NCI-H524 (cell line): ENCODE measurements around the gene FXYD3.

Source experiments
- DNase-seq, 2 experiments: peaks; one replicate each; lab custom pipeline; 2025; lab: John Stamatoyannopoulos, UW

Gene FXYD3

DNA sequence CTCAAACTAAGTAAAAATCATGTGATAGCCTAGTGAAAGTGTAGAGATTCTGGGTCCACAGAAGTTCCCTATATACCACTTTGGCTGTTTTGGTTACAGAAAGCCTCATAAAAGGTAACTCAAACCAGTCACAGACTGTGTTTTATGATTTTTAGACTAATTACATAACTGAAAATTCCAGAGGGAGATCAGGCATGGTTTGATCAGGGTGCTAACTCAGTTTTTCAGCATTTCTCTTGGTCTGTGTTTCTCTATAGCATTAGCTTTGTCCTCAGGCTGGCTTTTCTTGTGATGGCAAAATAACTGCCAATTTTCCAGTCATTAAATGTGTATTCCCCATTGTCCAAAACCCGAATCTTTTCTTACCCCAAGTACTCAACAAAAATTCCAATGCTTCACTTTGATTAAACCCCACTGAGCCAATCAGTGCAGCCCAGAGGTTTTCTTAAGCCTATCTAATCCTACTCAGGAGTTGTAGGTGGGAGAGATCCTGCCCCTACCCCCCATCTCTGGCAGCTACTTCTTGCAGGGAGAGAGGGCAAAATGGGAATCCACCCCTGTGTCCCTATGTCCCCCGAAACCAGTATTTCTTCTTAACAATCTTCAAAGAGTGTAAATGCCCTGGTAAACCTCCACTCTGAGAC lies 8.6 kb upstream of the FXYD3 start:
- DNase-seq: no peak

DNA sequence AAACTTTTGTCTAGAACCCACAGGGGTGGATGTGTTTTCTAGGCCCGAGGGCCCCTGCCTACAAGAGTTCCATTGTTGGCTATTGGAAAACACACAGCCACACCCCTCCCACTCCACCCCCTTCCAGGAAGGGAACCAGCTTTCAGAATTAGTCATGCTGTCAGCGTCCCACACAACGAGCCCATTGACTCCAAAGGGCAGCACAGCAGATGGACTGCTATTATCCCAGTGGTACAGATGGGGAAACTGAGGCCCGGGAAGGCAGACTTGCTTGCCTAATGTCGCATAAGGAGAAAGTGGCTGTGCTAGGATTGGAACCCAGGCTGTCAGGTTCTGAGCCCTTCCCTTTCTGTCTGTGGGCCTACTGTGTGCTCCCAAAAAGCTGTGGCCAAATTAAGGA lies 8.1 kb upstream of the FXYD3 start:
- DNase-seq: no peak

DNA sequence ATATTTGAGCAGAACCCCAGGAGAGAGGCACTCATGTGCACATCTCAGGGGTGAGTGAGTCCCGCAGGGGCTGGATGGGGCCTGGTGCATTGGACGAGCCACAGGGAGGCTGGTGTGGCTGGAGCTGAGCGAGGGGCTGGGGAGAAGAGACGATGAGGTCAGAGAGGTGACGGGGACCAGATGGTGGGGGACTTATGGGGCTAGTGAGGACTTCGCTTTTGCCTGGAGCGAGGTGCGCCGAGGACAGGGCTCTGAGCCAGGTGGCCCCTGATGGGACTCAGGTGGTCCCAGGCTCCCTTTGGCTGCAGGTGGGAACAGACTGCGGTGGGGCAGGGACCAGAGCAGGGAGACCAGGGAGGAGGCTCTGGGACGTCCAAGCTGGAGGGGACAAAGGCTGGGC lies 6.9 kb upstream of the FXYD3 start:
- no peak for DNase-seq

DNA sequence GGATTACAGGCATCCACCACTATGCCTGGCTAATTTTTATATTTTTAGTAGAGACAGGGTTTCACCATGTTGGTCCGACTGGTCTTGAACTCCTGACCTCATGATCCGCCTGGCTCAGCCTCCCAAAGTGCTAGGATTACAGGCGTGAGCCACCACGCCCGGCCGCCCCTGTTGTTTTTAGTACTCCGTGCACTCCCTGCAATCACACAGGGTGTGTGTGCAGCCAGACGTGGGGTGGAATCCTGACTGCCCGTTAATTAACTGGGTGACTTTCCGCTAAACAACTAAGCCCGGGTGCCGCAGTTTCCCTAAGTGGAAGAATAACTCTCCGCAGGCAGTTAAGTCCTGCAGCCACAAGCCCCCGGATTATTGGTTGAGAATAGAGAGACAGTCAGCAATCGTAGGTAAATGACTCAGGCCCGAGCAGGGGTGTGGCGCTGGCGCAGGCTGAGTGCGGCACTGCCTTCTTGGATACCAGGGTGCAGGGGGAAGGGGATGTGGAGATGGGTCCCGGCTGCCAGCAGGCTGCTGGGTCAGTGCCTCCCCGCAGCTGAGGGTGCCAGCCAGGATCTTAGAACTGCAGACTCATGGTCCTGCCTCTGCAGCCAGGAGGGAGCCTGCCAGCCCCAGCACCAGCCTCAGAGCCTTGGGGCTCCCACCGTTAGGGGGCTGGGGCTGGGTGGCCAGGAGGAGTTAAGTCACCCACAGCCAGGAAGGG lies 6.1 kb upstream of the FXYD3 start:
- DNase-seq: no peak

DNA sequence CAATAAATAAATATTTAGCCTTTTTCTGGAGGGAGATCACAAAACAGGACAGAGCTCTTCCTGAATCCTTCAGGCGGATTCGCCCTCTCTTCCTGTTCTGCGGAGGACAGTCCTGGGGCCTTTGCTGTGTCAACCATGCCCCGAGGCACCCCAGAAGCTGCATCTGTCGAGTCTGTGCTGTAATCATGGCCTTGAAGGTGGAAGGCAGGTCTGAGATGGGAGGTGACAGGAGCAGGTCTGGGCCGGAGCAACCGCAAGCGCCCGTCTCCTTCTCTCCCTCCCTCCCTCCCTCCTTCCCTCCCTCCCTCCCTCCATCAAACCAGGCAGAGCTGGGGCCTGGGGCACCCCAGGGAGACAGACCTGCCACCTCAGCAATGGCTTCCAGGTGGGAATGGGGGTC lies 4.6 kb upstream of the FXYD3 start:
- DNase-seq: no peak

DNA sequence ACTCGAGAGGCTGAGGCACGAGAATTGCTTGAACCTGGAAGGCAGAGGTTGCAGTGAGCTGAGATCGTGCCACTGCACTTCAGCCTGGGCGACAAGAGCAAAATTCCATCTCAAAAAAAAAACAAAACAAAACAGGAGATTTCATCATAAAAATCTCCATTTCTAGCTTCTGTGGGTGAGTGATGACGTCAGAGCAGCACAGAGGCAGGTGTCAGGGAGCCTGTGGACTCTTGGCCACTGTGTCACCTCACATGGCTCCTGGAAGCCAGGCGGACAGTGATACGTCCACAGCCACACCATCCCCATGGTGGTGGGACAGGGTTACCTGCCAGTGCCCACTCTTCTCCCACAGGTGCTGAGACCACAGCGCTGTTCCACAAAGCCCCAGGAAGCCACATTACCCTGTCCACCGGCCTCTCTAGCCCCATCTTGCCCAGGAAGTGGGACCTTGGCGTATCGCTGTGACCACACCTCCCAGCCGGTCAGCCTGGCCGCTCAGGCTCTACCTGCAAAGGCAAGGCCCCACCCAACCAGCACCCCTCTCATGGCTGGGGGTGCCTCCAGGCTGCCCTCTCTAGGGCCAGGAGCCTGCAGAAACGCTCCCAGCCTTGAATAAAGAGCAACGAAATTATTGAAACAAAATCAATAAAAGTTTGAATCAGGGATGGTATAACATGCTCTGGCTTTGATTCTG lies 2.5 kb upstream of the FXYD3 start:
- DNase-seq: no peak

DNA sequence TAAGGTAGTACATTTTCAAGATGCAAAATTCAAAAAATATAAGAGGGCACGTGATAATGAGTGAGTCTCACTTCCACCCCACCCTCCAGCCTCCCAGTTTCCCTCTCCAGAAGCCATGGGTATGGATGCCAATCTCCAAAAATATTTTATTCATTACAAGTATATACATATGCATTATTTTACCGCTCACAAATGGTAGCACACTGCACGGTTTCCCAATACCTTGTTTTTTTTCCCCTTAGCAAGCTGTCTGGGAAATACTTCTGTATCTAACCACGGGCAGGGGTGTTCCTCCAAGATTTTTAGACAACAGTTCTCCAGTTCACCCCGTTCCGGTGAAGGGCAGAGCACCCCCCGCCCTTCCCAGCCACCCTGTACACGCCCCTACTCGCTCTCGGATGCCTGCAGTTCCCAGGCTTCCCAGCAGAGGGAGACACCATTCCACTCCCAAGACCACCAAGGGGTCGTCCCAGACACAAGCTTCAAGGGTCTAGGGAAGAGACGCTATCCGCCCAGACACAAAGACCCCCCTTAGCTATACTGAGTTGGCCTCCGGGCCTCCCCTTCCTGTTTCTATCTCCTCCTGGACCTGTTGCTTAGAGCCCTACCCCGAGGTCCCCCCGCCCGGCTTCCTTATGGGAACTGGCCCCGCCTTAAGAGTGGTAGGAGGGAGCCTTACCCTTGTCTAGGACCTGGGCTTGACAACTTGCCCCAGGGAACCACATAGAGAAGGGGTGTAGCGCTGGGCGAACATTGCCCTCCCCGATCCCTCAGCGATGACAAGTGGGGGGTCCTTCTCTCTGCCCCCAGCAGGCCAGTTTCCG lies 1.1 kb upstream of the FXYD3 start:
- DNase-seq: peak; percentile 53 to 73

DNA sequence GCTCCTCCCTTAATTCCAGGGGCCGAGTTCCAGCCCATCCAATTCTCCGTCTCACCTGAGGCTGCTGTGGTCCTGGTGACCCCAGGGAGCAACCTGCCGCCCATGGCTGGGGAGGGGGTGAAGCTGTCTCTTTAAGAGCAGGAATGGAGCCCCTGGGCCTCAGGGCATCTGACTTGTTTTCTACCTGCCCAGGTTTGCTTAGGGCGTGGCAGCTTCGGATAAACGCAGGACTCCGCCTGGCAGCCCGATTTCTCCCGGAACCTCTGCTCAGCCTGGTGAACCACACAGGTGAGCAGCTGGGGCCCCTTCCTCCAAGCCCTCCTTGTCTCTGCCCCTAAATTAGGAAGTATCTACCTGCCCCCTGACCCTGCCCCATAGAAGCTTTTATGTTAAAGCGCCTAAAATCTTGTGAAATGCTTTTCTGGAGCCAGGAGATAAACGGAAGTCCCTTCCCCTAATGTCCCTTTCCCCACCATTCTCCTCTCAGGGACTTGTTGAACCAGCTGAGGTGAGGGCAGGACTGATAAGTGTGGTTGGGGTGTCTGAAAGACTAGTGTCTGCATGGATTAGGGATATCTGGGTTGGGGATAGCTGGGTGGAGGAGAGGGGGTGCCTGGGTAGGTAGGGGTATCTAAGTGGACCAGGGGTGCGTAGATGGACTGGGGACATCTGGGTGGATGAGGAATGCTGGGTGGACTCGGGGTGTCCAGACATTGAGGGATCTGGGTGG lies 614 bp downstream of the FXYD3 start:
- DNase-seq: no peak

DNA sequence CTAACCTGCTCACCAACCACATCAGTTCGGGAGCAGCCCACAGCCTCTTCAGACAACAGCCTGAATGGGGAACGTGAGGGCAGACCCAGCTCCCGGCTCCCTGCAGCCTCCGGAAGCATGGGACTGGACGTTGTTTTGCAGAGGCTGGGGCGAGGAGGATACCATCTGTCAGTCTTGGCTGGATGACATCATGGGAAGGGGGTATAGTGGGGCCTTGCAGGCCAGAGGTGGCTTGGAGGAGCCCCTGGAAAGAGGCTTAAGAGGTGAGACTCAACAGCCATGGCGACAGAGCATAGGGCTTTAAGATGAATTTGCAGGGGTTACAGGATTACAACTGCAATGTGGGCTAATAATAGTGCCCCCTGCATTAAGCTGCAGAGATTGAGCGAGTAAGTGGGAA lies 1.5 kb downstream of the FXYD3 start:
- peak; percentile 89 to 94 for DNase-seq

DNA sequence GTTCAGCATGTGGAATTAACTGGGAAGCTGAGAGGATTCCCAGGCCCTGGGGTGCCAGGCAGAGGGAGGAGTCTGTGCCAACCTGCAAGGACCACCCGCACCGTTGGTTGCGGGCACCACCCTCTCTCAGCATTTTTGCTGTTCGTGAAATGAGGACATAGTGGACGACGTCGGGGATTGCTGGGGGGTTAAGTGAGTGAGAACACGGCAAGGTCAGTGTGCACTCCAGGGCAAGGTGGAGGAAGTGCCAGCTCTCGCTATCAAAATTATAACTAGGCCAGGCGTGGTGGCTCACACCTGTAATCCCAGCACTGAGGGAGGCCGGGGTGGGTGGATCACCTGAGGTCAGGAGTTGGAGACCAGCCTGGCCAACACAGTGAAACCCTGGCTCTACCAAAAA lies 2.2 kb downstream of the FXYD3 start:
- no peak for DNase-seq

DNA sequence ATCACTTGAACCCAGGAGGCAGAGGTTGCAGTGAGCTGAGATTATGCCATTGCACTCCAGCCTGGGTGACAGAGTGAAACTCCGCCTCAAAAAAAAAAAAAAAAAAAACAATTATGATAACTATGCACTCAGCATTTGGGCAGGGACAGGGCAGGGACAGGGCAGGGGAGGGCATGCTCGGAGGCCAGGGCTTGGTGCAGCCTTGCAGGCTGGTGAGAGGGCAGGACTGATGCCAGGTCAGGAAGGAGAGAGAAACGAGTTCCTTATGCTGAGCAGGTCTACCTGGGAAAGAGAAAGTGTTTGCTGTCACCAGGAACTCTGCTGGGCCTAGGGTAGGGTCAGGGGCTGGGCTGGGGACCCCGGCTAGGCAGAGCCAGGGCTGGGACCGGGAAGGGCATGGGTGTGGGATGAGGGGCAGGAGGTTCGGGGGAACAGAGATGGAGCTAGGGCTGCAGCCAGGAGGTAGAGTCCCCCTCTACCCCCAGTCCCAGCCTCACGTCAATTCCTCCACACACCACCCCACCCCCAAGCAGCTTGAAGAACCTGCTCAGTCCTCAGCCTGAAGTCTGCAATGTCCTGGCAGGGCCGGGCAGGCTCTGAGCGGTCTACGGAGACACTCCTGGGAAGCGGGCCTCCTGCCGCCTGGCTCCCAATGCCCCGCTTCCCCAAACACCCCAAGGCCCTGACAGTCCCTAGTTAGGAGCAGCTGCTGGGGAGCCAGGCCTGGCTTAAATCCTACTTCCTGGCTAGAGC lies 2.8 kb downstream of the FXYD3 start:
- DNase-seq: no peak

DNA sequence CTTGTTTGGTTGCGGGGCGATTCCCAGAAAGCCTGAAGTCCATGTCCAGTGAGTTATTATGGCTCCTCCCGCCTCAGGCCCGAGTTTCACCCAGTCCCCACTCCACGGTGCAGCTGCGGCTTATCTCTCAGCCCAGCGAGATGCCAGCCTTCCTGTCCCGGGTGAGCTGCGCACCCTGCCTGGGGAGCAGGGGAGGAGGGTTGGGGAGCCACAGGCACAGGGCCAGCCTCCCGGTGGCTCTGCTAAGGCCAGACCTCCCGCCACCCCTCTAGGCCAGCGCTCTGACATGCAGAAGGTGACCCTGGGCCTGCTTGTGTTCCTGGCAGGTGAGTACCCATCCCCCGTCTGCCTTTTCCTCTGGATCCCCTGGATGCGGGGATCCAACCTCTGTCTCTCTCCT lies 3.5 kb downstream of the FXYD3 start:
- DNase-seq: no peak

DNA sequence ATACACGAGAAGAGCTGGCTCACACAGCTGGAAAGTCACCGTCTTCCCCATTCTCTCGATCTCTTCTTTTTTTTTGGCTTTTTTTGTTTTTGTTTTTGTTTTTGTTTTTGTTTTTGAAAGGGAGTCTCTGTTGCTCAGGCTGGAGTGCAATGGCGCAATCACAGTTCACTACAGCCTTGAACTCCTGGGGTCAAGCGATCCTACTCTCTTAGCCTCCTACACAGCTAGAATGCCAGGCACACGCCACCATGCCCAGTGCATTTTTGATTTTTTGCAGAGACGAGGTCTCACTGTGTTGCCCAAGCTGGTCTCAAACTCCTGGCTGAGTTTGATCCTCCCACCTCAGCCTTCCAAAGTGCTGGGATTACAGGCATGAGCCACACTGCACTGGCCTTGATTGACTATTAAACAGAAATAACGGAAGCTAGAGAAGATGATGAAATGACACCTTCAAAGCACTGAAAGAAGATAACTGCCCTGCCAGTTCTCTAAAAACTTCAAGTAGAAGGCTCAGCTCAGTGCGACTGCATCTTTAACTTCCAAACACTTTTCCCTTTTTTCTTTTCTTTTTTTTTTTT lies 4.0 kb downstream of the FXYD3 start:
- DNase-seq: no peak

DNA sequence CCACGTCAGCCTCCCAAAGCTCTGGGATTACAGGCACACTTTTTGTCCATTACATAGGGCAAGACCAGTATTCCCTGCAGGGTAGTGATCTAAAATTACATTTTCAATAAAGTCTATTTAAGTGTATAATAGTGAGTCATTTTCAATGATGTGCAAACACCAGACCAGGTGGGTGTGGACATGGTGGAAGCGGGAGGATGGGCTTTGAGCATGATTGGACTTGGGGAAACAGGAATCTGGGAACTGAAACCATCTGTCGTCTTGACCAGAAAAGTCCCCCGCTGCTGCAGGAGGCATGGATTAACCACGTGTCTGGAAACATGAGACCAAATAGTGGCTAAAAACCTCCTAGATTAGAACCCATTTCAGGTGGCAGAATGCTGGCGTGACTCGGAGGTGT lies 4.9 kb downstream of the FXYD3 start:
- DNase-seq: peak; percentile 96

DNA sequence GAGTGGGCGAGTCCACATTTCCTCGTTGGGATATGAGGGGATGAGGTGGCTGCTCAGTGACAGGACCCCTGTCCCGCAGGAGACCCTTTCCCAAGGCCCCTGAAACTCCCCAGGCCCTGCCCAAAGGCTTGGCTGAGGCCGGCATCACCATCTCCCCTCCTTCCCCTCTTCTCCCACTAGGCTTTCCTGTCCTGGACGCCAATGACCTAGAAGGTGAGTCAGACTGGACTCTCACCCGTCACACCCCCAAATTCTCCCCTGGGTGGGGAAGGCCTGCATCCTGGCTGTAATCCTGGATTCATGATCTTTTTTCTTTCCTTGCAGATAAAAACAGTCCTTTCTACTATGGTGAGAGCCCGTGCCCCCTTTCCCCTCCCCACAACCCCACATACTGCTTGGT lies 5.3 kb downstream of the FXYD3 start:
- no peak for DNase-seq

DNA sequence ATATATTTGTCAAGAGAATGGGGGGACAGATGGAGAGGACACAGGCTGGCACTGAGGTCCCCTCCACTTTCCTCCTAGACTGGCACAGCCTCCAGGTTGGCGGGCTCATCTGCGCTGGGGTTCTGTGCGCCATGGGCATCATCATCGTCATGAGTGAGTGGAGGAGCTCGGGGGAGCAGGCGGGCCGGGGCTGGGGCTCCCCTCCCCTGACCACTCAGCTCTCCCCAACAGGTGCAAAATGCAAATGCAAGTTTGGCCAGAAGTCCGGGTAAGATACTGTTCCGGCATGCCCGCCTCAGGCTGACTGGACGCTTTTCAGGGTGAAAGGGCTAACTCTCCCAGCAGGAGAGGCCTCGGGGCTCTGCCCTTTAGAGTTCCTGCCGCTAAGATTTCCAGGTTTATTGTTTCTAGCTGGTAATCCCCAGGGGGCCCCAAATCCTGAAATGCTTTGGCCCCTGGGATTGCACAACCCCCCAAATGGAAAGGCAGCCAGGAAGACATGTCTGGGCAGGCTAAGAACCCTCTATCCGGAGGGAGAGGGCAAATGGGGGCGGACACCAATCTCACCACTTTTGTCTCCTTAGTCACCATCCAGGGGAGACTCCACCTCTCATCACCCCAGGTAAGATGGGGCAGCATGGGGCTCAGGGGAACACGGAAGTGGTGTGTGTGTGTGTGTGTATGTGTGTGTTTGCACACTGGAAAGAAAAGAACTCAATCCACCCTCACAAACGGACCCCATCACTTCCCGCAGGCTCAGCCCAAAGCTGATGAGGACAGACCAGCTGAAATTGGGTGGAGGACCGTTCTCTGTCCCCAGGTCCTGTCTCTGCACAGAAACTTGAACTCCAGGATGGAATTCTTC lies 7.3 kb downstream of the FXYD3 start:
- DNase-seq: no peak

DNA sequence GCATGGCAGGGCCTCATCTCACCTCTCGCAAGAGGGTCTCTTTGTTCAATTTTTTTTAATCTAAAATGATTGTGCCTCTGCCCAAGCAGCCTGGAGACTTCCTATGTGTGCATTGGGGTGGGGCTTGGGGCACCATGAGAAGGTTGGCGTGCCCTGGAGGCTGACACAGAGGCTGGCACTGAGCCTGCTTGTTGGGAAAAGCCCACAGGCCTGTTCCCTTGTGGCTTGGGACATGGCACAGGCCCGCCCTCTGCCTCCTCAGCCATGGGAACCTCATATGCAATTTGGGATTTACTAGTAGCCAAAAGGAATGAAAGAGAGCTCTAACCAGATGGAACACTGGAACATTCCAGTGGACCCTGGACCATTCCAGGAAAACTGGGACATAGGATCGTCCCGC lies 8.0 kb downstream of the FXYD3 start:
- no peak for DNase-seq

DNA sequence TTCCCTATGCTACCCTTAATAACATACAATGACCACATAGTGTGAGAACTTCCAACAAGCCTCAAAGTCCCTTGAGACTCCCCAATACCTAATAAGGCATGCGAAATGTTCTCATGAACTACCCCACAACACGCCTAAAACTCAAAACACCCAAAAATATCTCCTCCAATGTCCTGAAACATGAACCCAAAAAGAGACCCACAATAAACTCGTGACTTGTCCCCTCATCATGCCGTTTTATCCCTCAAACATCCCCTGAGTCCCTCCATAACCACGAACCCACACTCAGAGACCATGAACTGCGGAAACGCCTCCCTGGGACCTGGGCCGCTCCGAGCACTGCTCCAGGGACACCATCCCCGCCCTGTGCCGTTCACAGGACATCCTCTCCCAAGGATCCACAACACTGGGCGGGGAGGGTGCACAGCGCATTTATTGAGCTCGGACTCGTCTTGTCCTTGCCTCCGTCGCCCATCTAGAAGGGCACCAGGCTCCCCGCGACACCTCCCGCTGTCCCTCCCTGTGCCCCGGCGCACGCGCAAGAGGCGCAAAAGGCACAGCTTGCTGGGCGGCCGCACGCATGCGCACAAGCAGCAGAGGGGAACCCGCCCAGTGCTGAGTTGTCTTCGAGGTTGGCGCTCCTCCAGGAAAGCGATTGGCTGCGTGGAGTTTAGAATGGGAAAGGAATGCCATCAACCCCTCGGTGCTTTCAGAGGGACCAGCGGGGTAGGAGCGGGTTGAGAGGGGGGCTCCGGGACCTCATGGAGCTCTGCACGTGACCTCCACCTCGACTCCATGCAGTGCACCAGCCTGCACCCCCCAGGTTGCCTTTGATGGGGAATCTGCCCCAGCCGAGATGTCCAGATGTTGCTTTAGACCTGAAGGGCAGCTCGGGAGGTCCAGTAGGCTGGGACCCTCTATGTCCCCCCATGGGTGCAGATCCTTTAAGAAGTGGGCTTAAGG lies 8.8 kb downstream of the FXYD3 start:
- peak; percentile 93 to 95 for DNase-seq
